K562 (cell line): ENCODE data around the gene TMPRSS5. TPM values are rescaled to one million over a fixed set of nuclear protein-coding genes. Genes with fewer than 3 reads are reported as not detected.

Experiments
- HLTF ChIP-seq: fragments of 450-650 bp; IDR thresholded peaks from 2 replicates; pipeline ENCODE4 v1.6.1; 2016
- HNRNPH1 ChIP-seq: fragments of 200-400 bp; formaldehyde crosslinking; optimal IDR thresholded peaks from 2 replicates; pipeline ENCODE3; 2017; ENCODE audit warnings: low read depth, mild to moderate bottlenecking, low read length, moderate library complexity
- MAFG ChIP-seq: fragments of 450-650 bp; conservative IDR thresholded peaks from 2 replicates; pipeline ENCODE4 v1.6.1; 2016; ENCODE audit warnings: missing genetic modification characterization, missing compliant biosample characterization
- NFRKB ChIP-seq: fragments of 450-650 bp; IDR thresholded peaks from 2 replicates; pipeline ENCODE4 v1.6.1; 2016; ENCODE audit warnings: low read depth
- POLR3A ChIP-seq: IDR thresholded peaks from 2 replicates; pipeline ENCODE4 v1.6.1; 2011; ENCODE audit warnings: borderline replicate concordance, mild to moderate bottlenecking, moderate library complexity; ENCODE audit not compliant: insufficient read length, insufficient read depth; ENCODE audit errors: extremely low read depth
- SRSF3 ChIP-seq: fragments of 200-400 bp; formaldehyde crosslinking; IDR thresholded peaks from 2 replicates; pipeline ENCODE4 v1.6.1; 2016; ENCODE audit warnings: mild to moderate bottlenecking, low read length, moderate library complexity; ENCODE audit not compliant: insufficient read depth
- TARDBP ChIP-seq: fragments of 450-650 bp; IDR thresholded peaks from 2 replicates; pipeline ENCODE4 v1.6.1; 2016
- ZNF263 ChIP-seq: sonication (generic); formaldehyde crosslinking; IDR thresholded peaks from 2 replicates; pipeline ENCODE4 v1.8.0; 2022; ENCODE audit warnings: mild to moderate bottlenecking, missing genetic modification reagents, borderline replicate concordance
- polyA plus RNA-seq, 8 experiments: library from polyadenylated mRNA; depleted of rRNA in 4 of 8; stranded (reverse) in 5 of 8; unstranded in 3 of 8; fragments of >200 nt; fragmentation: Nextera tagmentation in 2 of 8; fragmentation: Illumina TruSeq in 1 of 8; extraction: Ambion mirVana in 2 of 8; extraction: Trizol in 1 of 8; gene quantifications; 2 replicates each; pipeline versions ENCODE4 v1.2.1 to v1.2.3, GENCODE V29; 2011 to 2014; ENCODE audit warnings: inconsistent platforms in 1 of 8, missing spikeins in 1 of 8
- total RNA-seq, 7 experiments: library from RNA; depleted of rRNA in 6 of 7; stranded (reverse); fragments of >200 nt in 6 of 7; fragmentation: Illumina TruSeq in 2 of 7; extraction: Trizol in 2 of 7; gene quantifications; 2 replicates each; pipeline versions ENCODE4 v1.2.1 to v1.2.3, GENCODE V29; 2011 to 2021; ENCODE audit warnings: low replicate concordance in 1 of 7
- TF ChIP-seq, protein P1 (sequence below), 2 experiments: fragments of 450-650 bp; IDR thresholded peaks; 2 replicates each; pipeline ENCODE4 v1.6.1; 2016; ENCODE audit warnings: mild to moderate bottlenecking in 2 of 2, borderline replicate concordance in 1 of 2, low read depth in 1 of 2, moderate library complexity in 1 of 2
- TF ChIP-seq, protein P2 (sequence below): fragments of 250-450 bp; sonication (Bioruptor Pico); IDR thresholded peaks from 2 replicates; pipeline ENCODE4 v1.5.0; 2021
- TF ChIP-seq, protein P3 (sequence below): sonication (generic); formaldehyde crosslinking; IDR thresholded peaks from 2 replicates; pipeline ENCODE4 v1.8.1; 2023; ENCODE audit warnings: mild to moderate bottlenecking, missing genetic modification reagents
- TF ChIP-seq, protein P4 (sequence below): sonication (generic); formaldehyde crosslinking; IDR thresholded peaks from 2 replicates; pipeline ENCODE4 v1.8.0; 2022; ENCODE audit warnings: missing genetic modification reagents, mild to moderate bottlenecking, borderline replicate concordance

TMPRSS5 gene
- total and polyA plus RNA-seq, 9 of the 15 experiments (the other 6 are each of a cell fraction or from before 2014, with no cell fraction given), result 0.07 to 0.49 (median 0.17) TPM; not detected in 1

DNA sequence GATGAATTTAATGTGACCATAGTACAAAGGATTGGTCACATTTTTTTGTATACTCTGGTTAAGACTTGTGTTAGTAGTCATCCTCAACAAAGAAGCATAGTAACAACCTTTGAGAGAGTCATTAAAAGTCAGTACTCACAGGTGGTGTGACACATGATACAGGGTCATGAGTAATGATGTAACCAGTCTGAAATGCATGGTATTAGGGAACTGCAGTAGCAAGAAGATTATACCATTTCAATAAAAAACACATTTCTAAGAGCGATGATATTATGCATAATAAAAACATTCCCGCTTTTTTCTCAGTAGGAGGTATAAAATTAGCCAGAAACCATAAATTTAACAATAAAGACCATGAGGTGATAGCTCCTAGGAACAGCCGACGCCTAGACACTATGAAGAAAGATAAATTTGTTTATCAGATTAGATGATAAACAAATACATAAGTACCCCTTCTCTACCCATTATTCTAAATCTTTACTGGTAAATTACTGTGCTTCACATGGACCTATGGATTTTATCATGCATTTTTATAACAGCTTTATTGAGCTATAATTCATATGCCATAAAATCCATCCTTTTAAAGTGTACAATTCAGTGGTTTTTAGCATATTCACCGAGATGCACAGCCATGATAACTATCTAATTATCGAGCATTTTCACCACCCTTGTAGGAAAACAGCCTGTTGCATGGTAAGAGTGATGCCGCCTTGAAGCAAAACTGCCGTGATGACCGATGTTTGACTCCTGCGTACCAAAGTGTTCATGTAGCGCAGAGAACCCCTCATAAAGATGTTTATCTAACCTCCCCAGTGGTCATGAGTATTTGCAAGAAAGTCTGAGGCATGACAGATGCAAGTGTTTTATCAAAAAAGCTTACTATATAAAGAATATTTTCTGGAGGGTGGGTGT, 41.8 kb downstream of the TMPRSS5 start (continued):
- TF ChIP-seq, protein P1, sequence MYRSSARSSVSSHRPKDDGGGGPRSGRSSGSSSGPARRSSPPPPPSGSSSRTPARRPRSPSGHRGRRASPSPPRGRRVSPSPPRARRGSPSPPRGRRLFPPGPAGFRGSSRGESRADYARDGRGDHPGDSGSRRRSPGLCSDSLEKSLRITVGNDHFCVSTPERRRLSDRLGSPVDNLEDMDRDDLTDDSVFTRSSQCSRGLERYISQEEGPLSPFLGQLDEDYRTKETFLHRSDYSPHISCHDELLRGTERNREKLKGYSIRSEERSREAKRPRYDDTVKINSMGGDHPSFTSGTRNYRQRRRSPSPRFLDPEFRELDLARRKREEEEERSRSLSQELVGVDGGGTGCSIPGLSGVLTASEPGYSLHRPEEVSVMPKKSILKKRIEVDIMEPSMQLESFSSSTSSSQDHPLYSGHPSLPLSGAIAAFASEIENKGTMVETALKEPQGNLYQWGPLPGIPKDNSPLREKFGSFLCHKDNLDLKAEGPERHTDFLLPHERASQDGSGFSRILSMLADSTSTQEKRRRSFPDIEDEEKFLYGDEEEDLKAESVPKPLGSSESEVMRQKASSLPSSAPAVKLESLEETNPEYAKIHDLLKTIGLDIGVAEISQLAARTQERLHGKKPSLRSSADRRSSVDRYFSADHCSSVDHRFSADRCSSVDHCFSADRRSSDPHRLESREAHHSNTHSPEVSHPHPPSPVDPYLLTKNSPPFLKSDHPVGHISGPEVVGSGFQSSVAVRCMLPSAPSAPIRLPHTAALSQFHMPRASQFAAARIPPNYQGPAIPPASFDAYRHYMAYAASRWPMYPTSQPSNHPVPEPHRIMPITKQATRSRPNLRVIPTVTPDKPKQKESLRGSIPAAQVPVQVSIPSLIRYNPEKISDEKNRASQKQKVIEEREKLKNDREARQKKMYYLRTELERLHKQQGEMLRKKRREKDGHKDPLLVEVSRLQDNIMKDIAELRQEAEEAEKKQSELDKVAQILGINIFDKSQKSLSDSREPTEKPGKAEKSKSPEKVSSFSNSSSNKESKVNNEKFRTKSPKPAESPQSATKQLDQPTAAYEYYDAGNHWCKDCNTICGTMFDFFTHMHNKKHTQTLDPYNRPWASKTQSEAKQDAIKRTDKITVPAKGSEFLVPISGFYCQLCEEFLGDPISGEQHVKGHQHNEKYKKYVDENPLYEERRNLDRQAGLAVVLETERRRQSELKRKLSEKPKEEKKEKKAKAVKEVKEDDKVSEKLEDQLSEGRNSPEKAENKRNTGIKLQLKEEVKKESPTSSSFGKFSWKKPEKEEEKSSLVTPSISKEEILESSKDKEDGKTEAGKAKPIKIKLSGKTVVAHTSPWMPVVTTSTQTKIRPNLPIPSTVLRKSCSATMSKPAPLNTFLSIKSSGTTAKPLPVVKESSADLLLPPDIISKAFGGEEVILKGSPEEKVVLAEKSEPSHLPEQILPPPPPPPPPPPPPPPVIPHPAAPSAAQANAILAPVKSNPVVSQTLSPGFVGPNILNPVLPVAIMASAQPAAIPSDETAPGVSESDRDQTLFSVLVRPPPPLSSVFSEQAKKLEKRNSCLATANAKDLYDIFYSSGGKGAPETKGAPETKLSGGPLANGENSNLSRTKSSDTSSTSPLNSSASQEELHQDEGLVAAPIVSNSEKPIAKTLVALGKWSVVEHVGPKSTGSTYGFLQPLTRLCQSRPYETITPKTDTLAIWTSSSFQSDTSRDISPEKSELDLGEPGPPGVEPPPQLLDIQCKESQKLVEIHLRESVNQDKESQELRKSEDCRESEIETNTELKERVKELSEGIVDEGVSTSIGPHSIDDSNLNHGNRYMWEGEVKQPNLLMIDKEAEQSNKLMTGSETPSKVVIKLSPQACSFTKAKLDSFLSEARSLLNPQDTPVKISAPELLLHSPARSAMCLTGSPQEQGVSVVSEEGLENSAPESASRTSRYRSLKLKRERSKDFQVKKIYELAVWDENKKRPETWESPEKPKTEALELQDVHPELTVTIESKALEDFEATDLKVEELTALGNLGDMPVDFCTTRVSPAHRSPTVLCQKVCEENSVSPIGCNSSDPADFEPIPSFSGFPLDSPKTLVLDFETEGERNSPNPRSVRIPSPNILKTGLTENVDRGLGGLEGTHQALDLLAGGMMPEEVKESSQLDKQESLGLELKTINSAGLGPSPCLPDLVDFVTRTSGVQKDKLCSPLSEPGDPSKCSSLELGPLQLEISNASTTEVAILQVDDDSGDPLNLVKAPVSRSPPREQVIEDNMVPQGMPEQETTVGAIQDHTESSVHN (IDR thresholded peaks at IDR 0.05; ENCODE audit: borderline replicate concordance in 1 of 2, low read depth in 1 of 2), result no peak
- TF ChIP-seq, protein P2, sequence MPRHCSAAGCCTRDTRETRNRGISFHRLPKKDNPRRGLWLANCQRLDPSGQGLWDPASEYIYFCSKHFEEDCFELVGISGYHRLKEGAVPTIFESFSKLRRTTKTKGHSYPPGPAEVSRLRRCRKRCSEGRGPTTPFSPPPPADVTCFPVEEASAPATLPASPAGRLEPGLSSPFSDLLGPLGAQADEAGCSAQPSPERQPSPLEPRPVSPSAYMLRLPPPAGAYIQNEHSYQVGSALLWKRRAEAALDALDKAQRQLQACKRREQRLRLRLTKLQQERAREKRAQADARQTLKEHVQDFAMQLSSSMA (CRISPR knock-in tag), result no peak
- TF ChIP-seq ZNF263 (CRISPR knock-in tag), result no peak
- TF ChIP-seq, protein P3, sequence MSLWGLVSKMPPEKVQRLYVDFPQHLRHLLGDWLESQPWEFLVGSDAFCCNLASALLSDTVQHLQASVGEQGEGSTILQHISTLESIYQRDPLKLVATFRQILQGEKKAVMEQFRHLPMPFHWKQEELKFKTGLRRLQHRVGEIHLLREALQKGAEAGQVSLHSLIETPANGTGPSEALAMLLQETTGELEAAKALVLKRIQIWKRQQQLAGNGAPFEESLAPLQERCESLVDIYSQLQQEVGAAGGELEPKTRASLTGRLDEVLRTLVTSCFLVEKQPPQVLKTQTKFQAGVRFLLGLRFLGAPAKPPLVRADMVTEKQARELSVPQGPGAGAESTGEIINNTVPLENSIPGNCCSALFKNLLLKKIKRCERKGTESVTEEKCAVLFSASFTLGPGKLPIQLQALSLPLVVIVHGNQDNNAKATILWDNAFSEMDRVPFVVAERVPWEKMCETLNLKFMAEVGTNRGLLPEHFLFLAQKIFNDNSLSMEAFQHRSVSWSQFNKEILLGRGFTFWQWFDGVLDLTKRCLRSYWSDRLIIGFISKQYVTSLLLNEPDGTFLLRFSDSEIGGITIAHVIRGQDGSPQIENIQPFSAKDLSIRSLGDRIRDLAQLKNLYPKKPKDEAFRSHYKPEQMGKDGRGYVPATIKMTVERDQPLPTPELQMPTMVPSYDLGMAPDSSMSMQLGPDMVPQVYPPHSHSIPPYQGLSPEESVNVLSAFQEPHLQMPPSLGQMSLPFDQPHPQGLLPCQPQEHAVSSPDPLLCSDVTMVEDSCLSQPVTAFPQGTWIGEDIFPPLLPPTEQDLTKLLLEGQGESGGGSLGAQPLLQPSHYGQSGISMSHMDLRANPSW (CRISPR knock-in tag), result no peak
- TF ChIP-seq POLR3A, result no peak
- TF ChIP-seq NFRKB, result peak; percentile 89; the same call in 1 of the 2 replicates
- no peak for TF ChIP-seq HNRNPH1
- no peak for TF ChIP-seq MAFG (tag)
- no peak for TF ChIP-seq SRSF3
- no peak for TF ChIP-seq TARDBP
- TF ChIP-seq HLTF, result no peak
- TF ChIP-seq, protein P4, sequence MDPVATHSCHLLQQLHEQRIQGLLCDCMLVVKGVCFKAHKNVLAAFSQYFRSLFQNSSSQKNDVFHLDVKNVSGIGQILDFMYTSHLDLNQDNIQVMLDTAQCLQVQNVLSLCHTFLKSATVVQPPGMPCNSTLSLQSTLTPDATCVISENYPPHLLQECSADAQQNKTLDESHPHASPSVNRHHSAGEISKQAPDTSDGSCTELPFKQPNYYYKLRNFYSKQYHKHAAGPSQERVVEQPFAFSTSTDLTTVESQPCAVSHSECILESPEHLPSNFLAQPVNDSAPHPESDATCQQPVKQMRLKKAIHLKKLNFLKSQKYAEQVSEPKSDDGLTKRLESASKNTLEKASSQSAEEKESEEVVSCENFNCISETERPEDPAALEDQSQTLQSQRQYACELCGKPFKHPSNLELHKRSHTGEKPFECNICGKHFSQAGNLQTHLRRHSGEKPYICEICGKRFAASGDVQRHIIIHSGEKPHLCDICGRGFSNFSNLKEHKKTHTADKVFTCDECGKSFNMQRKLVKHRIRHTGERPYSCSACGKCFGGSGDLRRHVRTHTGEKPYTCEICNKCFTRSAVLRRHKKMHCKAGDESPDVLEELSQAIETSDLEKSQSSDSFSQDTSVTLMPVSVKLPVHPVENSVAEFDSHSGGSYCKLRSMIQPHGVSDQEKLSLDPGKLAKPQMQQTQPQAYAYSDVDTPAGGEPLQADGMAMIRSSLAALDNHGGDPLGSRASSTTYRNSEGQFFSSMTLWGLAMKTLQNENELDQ (CRISPR knock-in tag), result no peak
